NCI-H187 treated with DMSO at 0.1 percent for 48 hours (cell line): Measurements from ENCODE around the gene HS1BP3.

ENCODE experiments used
- DNase-seq: peaks from one replicate; lab custom pipeline; 2025; lab: John Stamatoyannopoulos, UW

Gene HS1BP3

DNA sequence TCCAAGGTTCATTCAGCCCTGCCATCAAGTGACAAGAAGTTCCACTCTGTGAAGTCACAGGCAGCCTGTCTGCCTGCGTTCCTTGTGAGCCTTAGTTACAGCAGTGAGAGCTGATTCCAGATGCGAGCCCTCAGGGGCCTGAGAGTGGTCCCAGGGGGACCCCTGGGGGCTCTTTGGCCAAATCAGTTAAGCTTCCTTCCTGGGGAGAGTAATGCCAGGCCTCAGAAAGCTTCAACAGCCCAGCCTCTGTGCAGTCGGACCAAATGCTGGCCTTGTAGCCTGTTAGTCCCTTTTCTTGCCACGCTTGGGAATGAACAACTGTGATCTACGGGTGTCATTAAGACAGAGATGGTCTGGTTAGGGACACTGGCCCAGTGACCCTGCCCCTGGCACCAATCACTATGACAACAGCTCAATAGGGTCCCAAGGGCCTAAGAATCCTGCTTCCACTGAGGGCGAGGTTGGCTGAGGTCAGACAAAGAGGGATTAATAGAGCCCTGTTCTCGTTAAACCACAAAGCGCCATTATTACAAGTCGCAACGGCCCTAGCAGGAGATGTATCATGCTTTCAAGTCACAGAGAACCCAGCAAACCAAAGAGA lies 50.9 kb downstream of the HS1BP3 start:
- no peak for DNase-seq

DNA sequence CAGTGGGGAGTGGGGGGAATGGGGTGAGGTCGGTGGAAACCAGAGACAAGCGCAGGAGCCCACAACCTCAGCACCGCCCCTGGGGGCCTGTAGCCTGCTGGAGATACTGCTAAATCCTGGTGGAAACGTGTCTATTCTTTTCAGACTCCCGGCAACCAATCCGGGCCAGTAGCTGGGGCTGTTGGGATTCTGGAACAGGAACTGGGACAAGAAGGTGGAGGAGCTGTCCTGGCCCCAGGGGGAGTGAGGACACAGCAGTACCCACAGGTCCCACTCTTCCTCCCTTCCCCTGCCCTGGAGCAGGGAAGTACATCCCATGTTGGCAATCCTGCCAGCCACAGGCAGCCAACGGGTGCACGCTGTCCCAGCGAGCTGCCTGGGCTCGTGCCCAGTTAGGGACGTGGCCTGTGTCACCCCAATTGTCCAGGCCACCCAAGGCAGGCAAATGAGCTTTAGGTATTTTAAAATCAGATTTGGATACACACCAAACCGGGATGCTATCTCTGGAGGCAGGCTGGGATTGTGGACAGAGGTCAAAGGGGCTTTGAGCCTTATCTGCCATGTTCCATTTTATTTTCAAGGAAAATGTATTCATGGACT lies 51.8 kb downstream of the HS1BP3 start:
- no peak for DNase-seq

- DNase-seq = no peak
These were observed 53.1 kb downstream of the HS1BP3 start for GRCh38 chr2:20597860-20598183.

GRCh38 chr2:20596973-20597859 lies 53.7 kb downstream of the HS1BP3 start:
- DNase-seq = no peak

DNA sequence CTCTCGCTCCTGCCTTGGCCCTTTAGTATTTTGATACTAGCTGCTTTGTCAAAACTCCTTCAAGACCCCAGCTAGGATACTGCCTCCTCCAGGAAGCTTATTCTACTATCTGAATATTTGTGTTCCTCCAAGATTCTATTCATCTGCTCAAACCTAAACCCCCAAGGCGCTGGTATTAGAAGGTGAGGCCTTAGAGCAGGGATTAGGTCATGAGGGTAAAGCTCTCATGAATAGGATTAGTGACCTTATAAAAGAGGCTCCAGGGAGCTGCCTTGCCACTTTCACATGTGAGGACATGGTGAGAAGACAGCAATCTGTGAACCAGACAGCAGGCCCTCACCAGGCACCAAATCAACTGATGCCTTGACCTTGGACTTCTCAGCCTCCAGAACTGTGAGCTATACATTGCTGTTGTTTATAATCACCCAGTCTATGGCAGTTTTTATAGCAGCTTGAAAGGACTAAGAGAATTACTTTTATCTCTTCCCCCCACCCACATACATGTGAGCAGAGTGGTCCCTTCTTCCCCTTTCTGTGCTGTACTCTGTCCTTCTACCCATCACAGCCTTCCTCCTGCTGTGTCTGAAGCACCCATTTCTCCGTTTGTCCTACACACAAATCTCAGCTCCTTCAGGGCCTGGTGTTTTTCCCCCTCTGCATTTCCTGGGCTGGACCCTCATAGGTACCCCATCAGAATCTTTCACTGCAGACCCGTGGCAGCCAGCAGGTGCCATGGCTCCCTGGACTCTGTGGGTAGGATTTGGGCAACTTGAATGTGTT lies 54.5 kb downstream of the HS1BP3 start:
- DNase-seq = no peak

DNA sequence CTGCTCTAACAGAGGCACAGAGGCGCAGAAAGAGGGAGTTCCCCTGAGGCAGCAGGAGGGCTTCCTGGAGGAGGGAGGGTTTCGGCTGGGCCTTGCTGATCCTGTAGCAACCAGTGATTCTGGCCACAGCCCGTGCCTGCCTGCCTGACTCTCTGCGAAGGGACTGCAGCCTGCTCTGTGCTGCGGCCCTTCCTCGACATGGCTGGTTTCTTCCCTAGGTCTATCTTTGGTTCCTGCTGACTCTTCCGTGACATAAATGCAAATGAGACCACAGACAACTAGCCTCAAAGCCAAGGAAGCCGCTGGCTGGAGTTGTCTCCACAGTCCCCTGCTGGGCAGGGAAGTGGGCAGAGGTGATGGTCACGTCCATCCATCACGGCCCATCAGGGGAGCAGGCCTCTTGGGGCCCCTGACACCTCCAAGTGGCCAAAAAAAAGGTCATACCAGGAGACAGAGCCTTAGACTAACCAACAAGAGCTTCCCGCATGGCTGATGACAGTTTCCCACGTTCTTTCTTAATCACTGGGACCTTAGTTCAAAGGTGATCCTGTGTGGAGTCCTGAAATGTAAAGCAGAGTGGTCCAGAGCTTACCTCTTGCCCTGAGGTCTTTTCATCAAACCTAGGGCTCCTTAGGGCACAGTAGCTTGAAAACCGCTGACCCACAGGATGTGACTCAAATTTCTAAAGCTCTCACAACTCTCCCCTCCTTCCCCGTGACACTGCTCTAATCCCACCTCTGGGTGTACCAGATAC lies 55.3 kb downstream of the HS1BP3 start:
- no peak for DNase-seq

- no peak for DNase-seq
These were observed 55.9 kb downstream of the HS1BP3 start for GRCh38 chr2:20594957-20595356.

DNA sequence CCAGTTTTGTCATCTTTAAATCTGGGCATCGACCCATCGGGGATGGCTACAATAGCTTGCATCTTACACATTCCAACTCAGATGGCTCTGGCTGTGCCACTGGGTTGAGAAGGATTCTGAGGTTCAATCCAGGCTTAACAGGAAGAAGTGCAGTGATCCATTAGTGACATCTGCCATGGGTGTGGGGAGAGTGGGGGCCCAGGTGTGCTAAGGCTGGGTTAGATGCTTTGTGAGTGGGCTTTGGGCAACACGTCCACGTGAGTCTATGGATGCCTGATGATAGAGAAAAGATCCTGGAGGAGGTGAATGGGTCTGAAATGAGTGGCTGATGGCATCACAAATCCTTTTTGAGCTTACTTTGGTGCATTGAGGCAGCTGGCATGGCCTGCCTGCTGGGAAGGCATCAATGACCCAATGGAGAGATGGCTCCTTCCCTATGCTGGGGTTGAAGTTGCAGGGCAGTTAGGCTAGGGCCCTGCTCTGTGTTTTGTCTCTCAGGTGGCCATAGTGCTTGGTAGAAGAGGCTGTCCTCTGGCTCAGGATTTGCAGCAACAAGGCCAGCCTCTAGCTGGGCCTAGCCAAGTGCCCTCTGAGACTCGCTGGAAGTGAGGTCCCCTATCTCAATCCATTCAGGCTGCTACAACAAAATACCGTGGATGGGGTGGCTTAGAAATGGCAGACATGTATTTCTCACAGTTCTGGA lies 56.7 kb downstream of the HS1BP3 start:
- DNase-seq = no peak

- DNase-seq = no peak
These were observed 57.5 kb downstream of the HS1BP3 start for GRCh38 chr2:20593072-20594034.

- DNase-seq = no peak
These were observed 58.5 kb downstream of the HS1BP3 start for GRCh38 chr2:20592106-20593071.

DNA sequence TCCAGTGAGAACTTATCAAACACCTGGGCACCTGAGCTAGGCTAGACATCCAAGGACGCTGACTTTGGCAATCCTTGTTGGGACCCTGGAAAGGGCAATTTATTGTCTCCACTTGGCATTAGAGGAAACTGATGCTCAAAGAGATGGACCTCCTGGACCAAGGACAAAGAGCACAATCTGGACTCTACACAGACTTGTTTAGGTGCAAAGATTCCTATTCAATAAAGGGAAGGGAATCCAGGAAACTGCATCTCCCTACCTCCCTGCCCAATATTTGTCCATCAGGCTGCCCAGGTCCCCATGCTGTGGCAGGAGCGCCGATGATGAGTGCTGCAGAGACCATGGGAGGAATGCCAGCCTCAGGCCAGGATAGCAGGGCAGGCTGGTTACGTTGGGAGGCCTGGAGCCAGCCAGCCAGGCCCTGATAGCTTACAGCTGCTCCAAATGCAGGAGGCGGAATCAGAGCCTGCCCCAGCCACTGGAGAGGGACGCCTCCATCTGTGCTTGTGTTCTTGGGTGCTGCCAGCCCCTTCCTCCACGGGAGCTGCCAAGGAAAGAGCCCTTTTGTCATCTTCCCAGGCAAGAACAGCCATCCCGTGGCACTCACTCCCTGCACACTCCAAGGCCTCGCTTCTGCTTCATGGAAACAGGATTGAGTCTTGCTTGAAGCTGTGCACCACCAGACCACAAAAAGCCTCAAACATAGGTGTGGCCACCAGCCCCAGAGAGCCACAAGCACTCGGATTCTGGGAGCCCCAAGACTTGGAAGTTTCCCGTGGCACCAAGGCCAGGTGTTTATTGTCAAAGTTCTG lies 60.0 kb downstream of the HS1BP3 start:
- no peak for DNase-seq

GRCh38 chr2:20589975-20590703 lies 60.8 kb downstream of the HS1BP3 start:
- no peak for DNase-seq

GRCh38 chr2:20588918-20589871 lies 61.7 kb downstream of the HS1BP3 start:
- no peak for DNase-seq

DNA sequence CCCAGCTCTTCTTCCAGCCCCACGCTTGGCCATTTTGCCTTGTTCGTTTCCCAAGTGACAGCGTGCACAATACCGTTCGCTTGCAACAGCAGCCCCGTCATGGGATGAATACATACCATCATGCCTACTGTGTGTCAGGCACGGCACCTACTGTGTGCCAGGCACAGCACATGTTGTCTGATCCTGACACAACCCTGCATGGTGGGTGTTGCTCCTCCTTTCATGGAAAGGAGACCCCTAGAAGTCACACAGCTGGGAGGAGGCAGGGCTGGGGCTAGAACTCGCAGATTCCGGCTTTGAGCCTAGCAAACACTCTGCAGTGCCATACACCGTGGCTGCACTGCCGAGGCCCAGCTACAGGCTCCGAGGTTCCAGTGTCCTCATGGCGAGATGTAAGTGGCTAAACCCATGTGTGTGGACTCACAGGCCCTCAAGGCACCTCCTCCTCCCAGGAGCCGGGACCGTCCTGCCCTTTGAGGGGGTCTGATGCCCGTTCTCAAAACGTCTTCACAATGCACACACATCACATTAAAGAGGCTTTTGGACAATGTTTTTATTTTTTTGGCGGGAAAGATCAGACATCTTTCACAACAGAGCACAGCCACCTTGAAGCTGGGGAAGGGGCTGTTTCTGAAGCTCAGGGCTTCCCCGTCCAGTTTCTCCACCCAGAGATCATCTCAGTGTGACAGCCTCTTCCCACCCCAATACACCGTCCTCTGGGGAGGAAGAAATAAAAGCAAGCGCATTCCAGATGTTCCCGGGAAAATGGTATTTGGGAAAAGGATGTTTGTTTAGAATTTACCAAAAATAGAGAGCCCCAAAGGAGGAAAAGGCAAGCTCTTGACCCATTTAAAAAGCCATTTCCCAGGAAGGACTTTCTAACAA lies 64.9 kb downstream of the HS1BP3 start:
- no peak for DNase-seq

- no peak for DNase-seq
These were observed 65.6 kb downstream of the HS1BP3 start for GRCh38 chr2:20585359-20585709.
